MM.1S (cell line): ENCODE results near the gene TCF25.

Experiments
- CTCF ChIP-seq: fragments of 300-600 bp; sonication (generic); IDR thresholded peaks from 2 replicates; pipeline ENCODE4 v1.5.1; 2016; ENCODE audit warnings: antibody characterized with exemption, low read length, mixed read lengths
- EZH2 ChIP-seq: fragments of 300-600 bp; sonication (generic); optimal IDR thresholded peaks from 2 replicates; pipeline ENCODE3; 2017; ENCODE audit warnings: low read depth, mild to moderate bottlenecking, antibody characterized with exemption, low read length, mixed read lengths
- EZH2phosphoT487 ChIP-seq: fragments of 300-600 bp; sonication (generic); IDR thresholded peaks from 2 replicates; pipeline ENCODE4 v1.6.1; 2018; ENCODE audit warnings: antibody characterized with exemption, low read length

GRCh38 chr16:89873972-89874689 lies 739 bp downstream of the TCF25 start:
- no peak for TF ChIP-seq CTCF
- no peak for TF ChIP-seq EZH2
- no peak for TF ChIP-seq EZH2phosphoT487
